ENCODE results near the gene CLMN.

The CLMN gene

GRCh38 chr14:95321693-95322455 lies 2.2 kb upstream of the CLMN start:
- DNase-seq (ENCODE audit: low read depth in 3 of 3, low spot score in 1 of 3) = no peak

- no peak for DNase-seq (ENCODE audit: low read depth in 3 of 3, low spot score in 1 of 3)
These were observed 1.4 kb upstream of the CLMN start for GRCh38 chr14:95320955-95321600.

- no peak for DNase-seq (ENCODE audit: low read depth in 3 of 3, low spot score in 1 of 3)
These were observed 579 bp upstream of the CLMN start for GRCh38 chr14:95320078-95320895.

- DNase-seq (ENCODE audit: low read depth in 3 of 3, low spot score in 1 of 3) = no peak
These were observed 1.1 kb downstream of the CLMN start for GRCh38 chr14:95318399-95319311.

- no peak for DNase-seq (ENCODE audit: low read depth in 3 of 3, low spot score in 1 of 3)
These were observed 1.8 kb downstream of the CLMN start for GRCh38 chr14:95317817-95318343.

- DNase-seq (ENCODE audit: low read depth in 3 of 3, low spot score in 1 of 3) = no peak
These were observed 2.9 kb downstream of the CLMN start for GRCh38 chr14:95316821-95317220.

- DNase-seq (ENCODE audit: low read depth in 3 of 3, low spot score in 1 of 3) = no peak
These were observed 4.1 kb downstream of the CLMN start for GRCh38 chr14:95315579-95315978.

GRCh38 chr14:95315156-95315555 lies 4.6 kb downstream of the CLMN start:
- DNase-seq (ENCODE audit: low read depth in 3 of 3, low spot score in 1 of 3) = no peak

GRCh38 chr14:95314609-95315008 lies 5.1 kb downstream of the CLMN start:
- no peak for DNase-seq (ENCODE audit: low read depth in 3 of 3, low spot score in 1 of 3)

GRCh38 chr14:95313707-95314106 lies 6.0 kb downstream of the CLMN start:
- no peak for DNase-seq (ENCODE audit: low read depth in 3 of 3, low spot score in 1 of 3)

- DNase-seq (ENCODE audit: low read depth in 3 of 3, low spot score in 1 of 3) = no peak
These were observed 6.5 kb downstream of the CLMN start for GRCh38 chr14:95313190-95313589.

GRCh38 chr14:95312311-95312710 lies 7.4 kb downstream of the CLMN start:
- DNase-seq (ENCODE audit: low read depth in 3 of 3, low spot score in 1 of 3) = no peak

GRCh38 chr14:95311752-95312151 lies 8.0 kb downstream of the CLMN start:
- no peak for DNase-seq (ENCODE audit: low read depth in 3 of 3, low spot score in 1 of 3)

GRCh38 chr14:95310635-95311380 lies 8.9 kb downstream of the CLMN start:
- DNase-seq (ENCODE audit: low read depth in 3 of 3, low spot score in 1 of 3) = no peak

- no peak for DNase-seq (ENCODE audit: low read depth in 3 of 3, low spot score in 1 of 3)
These were observed 10.3 kb downstream of the CLMN start for GRCh38 chr14:95309261-95310051.

GRCh38 chr14:95308073-95308472 lies 11.6 kb downstream of the CLMN start:
- no peak for DNase-seq (ENCODE audit: low read depth in 3 of 3, low spot score in 1 of 3)

GRCh38 chr14:95307402-95308041 lies 12.2 kb downstream of the CLMN start:
- DNase-seq (ENCODE audit: low read depth in 3 of 3, low spot score in 1 of 3) = no peak

GRCh38 chr14:95305940-95306339 lies 13.8 kb downstream of the CLMN start:
- no peak for DNase-seq (ENCODE audit: low read depth in 3 of 3, low spot score in 1 of 3)

- DNase-seq (ENCODE audit: low read depth in 3 of 3, low spot score in 1 of 3) = no peak
These were observed 14.6 kb downstream of the CLMN start for GRCh38 chr14:95305145-95305544.

Measured in stimulated activated CD4-positive, alpha-beta T cell treated with anti-CD3 and anti-CD28 coated beads, TNF-alpha, amount 100 ng/mL, for 1 hour (primary cell).